ENCODE data around the gene SMIM38.
"Not testable (repeated sequence)": the region's sequence is repeated elsewhere in the genome, so short reads cannot be mapped to it uniquely, and the experiment has no call there.

Gene SMIM38

GRCh38 chr11:69122326-69122629 lies 33.5 kb upstream of the SMIM38 start:
- DNase-seq (ENCODE audit: low read depth): no peak

GRCh38 chr11:69122630-69123431 lies 32.9 kb upstream of the SMIM38 start:
- DNase-seq (ENCODE audit: low read depth): peak; percentile 27

- DNase-seq (ENCODE audit: low read depth): no peak
Observed at GRCh38 chr11:69123593-69124545, 31.9 kb upstream of the SMIM38 start.

GRCh38 chr11:69125861-69126260 lies 29.9 kb upstream of the SMIM38 start:
- no peak for DNase-seq (ENCODE audit: low read depth)

- no peak for DNase-seq (ENCODE audit: low read depth)
Observed at GRCh38 chr11:69126286-69126685, 29.4 kb upstream of the SMIM38 start.

- no peak for DNase-seq (ENCODE audit: low read depth)
Observed at GRCh38 chr11:69127081-69127850, 28.5 kb upstream of the SMIM38 start.

- no peak for DNase-seq (ENCODE audit: low read depth)
Observed at GRCh38 chr11:69127884-69128283, 27.9 kb upstream of the SMIM38 start.

- no peak for DNase-seq (ENCODE audit: low read depth)
Observed at GRCh38 chr11:69129053-69129452, 26.7 kb upstream of the SMIM38 start.

- no peak for DNase-seq (ENCODE audit: low read depth)
Observed at GRCh38 chr11:69129647-69130046, 26.1 kb upstream of the SMIM38 start.

- no peak for DNase-seq (ENCODE audit: low read depth)
Observed at GRCh38 chr11:69130654-69131053, 25.1 kb upstream of the SMIM38 start.

- DNase-seq (ENCODE audit: low read depth): no peak
Observed at GRCh38 chr11:69131121-69131566, 24.6 kb upstream of the SMIM38 start.

GRCh38 chr11:69131644-69132300 lies 24.0 kb upstream of the SMIM38 start:
- no peak for DNase-seq (ENCODE audit: low read depth)

GRCh38 chr11:69132301-69132670 lies 23.4 kb upstream of the SMIM38 start:
- DNase-seq (ENCODE audit: low read depth): no peak

GRCh38 chr11:69133251-69133650 lies 22.5 kb upstream of the SMIM38 start:
- DNase-seq (ENCODE audit: low read depth): no peak

GRCh38 chr11:69134182-69134581 lies 21.6 kb upstream of the SMIM38 start:
- not testable (repeated sequence) for DNase-seq (ENCODE audit: low read depth)

- no peak for DNase-seq (ENCODE audit: low read depth)
Observed at GRCh38 chr11:69134957-69135356, 20.8 kb upstream of the SMIM38 start.

- no peak for DNase-seq (ENCODE audit: low read depth)
Observed at GRCh38 chr11:69135420-69136363, 20.0 kb upstream of the SMIM38 start.

GRCh38 chr11:69136471-69136870 lies 19.3 kb upstream of the SMIM38 start:
- DNase-seq (ENCODE audit: low read depth): no peak

- no peak for DNase-seq (ENCODE audit: low read depth)
Observed at GRCh38 chr11:69137151-69137844, 18.4 kb upstream of the SMIM38 start.

GRCh38 chr11:69138265-69138664 lies 17.5 kb upstream of the SMIM38 start:
- no peak for DNase-seq (ENCODE audit: low read depth)

Measured in activated T-helper 9 cell treated with anti-CD3 and anti-CD28 coated beads, Interleukin-2, amount 50 U/mL, for 16 hours (primary cell).